ENCODE measurements around the gene QRICH1. TPM values are rescaled to one million over a fixed set of nuclear protein-coding genes. Genes with fewer than 3 reads are reported as not detected.
A peak's percentile ranks its signal among the peaks of the same experiment; 100 is the strongest.

QRICH1 gene
- polyA plus RNA-seq, 3 donors: 78.9 to 87.3 (median 82.2) TPM

DNA sequence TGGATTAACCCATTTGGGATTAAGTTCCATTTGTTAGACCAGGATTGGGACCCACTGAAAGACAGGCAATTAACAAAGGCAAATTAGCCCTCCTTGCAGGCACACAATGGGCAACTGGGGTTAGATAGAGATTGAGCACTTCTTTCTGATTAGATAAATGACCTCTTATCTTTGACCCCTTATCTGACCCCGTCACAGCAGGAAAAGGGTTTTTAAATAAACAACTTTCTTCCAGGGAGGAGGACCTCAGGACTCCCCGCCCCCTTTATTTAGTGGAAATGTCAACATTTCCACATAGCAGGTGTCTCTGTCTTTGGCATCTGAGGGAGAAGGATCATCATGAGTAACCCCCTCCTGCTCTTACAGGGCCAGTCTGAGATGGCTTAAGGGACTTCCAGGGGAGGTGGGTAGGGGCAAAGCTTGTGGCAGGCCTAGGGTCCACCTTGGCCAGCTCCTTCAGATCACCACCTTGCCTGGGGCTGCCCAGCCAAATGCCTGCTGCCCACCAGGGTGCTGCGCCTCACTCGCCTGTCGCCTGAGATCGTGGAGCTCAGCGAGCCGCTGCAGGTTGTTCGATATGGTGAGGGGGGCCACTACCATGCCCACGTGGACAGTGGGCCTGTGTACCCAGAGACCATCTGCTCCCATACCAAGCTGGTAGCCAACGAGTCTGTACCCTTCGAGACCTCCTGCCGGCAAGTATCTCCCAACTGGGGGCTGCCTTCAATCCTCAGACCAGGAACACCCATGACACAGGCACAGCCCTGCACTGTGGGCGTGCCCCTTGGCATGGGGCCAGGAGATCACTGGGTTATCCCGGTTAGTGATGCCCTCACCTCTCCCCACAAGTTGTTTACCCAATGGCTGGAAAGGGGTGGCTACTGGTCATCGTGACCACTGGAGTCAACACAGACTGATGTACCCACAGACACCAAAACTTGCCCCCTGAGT lies 89.2 kb downstream of the QRICH1 start:
- DNase-seq: no peak

DNA sequence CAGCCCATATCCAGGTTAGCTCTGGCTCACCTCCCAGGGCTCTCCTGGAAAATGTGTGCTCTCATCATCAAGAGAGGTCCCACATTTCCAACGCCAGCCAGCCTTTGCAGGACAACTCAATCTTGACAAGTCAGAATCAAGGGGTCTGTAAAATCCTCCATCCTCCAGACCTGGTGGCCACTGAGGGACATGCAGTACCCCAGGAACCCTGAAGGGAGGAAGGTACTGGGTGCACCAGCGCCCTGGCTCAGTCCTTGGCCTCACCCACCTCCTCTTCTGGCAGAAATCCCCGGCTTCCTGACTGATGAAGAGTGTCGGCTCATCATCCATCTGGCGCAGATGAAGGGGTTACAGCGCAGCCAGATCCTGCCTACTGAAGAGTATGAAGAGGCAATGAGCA lies 92.7 kb downstream of the QRICH1 start:
- no peak for DNase-seq

DNA sequence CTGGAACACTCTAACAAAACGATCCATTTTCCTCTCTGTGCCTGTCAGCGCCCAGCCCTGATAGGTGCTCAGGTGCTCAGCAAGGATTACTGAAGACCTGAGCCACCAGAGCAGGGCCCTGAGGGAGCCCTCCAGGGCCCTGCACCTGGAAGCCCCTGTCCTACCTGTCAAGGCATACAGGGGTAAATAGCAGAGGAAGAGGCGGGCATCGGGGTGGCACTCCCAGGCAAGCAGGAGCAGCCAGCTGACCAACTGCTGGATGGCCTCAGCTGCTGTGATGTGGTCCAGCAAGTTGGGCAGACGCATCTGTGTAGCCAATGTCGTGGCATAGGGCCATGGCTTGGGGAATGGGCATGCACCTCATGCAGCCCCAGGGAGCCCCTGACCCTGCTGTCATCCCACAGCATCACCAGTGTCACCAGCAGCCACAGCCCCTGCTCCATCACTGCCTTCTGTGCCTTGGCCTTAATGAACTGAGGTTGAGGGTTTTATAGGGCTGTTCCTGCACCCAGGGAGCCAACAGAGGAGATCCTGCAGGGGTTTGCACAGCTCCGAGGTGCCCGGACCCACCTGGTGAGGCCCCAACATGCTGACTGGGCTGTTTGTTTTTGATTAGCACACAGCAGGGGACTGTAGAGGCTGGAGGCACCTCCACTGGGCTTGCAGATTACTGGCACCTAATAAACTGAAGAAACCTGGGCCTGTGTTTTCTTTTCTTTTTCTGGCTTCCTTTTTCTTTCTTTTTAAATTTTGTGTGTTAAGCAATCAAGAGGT lies 94.6 kb downstream of the QRICH1 start:
- no peak for DNase-seq

DNA sequence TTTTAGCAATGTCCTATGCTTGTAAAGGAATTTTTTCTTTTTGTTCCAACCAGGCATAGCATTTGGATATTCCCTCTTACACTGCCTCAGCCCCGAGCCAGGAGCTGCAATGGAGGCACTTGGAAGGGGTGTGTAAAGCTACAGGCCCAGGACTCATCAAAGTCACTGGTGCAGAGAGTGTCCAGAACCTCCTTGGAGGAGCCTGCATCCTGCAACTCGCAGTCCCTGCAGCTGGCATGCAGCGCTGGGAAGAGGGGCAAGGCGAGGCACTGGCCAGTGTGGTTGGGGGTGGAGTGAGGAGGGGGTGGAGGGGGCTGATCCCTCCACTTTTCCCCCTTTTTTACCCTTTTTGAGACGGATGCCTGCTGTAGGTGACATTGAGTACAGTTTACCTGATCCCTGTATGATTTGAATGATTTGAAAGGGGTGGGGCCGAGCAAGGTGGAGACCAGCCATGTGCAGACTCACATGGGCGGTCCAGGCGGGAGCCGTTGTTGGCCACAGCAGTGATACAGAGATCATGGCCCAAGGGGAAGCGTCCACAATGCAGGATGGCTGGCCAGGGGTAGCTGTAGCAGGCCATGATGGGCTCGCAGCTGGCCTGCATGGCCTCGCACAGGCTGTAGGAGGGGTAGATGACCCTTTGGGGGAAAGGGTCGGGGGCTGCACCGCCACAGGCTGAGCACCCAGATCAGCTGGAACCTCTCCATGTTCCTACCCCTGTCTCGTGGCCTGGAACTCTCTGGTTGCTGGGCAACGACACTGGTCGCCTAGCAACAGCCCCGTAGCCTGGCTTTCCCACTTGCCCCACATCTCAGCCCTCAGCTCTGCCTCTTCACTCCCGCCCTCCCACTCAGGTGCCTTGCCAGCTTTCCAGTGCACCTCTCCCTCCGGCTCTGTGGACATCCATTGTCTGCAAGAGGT lies 95.9 kb downstream of the QRICH1 start:
- no peak for DNase-seq

DNA sequence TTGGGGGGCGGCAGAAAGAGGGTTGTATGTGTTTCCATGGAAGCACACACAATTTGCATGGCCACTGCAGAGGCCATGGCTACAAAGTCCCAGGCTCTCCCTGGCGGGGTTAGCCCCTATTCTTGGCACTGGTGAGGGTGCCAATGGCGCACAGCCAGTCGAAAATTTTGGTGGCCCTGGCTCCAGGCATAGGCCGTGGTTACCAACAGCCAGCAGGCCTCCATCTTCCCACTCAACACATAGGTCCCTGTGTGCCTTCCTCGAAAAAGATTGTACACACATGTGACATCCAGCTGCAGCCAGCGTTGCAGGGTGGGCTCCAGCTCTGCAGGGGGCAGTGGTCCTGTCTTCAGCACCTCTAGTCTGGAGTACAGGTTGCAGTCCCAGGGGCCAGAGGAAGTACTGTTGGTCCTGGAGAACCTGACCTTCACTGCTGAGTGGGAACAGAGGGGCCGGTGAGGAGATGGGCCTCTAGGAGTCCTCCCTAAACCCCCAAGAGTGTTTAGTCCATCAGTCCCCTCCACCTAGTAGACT lies 96.7 kb downstream of the QRICH1 start:
- DNase-seq: no peak

DNA sequence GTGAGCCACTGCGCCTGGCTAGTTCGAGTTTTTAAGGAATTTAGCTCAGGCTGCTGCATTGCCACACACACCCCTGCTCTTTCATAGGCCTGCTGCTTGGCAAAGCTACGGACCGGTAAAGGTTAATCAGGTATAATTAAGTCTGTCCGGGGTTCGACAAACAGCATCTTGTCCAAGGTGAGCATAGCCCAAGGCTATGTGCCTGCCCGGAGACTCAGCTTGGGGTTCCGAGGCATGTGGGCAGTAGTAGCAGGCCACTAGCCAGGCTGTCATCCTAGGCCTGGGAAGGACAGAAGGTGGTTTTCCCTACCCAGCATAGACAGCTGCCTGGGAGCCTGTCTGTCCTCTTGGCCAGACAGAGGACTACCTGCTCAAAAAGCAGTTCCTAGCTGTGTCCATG lies 97.2 kb downstream of the QRICH1 start:
- DNase-seq: no peak

DNA sequence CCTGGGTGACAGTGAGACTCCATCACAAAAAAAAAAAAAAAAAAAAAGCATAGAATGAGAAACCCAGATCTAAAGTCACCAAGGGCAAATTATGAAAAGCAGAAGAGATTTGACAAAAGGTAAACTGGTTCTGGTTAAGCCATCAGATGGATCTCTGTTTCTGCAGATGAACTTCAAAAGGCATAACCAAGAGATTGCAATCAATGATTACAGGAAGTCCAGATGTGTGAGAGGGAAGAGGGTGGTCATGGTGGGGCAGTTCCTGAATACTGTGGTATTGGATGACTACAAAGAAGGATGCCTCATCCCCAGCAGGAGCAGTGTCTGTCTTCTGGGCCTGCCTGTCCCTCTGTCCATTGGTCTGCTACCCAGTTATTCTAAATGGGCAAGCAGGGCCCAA lies 100.0 kb downstream of the QRICH1 start:
- no peak for DNase-seq

DNA sequence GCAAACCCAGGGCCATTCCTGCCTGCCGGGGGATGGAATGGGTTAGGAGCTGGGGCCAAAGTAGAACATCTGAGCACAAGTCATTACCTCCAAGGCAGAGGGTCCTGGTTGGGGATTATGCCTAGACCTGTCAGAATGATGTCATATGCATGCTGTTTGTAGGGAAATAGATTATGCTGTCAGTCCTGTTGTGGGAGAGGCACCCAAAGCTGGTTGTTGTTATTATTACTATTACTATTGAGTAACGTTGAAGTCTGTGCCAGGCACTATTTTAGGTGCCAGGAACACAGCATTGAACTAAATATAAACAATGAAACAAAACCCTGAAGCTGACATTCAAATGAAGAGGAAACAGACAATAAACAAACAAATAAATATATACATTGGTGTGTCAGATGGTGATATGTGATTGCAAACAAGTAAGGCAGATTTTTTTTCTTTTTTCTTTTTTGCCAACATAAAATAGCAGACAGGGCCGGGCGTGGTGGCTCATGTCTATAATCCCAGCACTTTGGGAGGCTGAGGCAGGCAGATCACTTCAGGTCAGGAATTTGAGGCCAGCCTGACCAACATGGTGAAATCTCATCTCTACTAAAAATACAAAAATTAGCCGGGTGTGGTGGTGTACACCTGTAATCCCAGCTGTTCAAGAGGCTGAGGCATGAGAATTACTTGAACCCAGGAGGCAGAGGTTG lies 101.9 kb downstream of the QRICH1 start:
- no peak for DNase-seq

DNA sequence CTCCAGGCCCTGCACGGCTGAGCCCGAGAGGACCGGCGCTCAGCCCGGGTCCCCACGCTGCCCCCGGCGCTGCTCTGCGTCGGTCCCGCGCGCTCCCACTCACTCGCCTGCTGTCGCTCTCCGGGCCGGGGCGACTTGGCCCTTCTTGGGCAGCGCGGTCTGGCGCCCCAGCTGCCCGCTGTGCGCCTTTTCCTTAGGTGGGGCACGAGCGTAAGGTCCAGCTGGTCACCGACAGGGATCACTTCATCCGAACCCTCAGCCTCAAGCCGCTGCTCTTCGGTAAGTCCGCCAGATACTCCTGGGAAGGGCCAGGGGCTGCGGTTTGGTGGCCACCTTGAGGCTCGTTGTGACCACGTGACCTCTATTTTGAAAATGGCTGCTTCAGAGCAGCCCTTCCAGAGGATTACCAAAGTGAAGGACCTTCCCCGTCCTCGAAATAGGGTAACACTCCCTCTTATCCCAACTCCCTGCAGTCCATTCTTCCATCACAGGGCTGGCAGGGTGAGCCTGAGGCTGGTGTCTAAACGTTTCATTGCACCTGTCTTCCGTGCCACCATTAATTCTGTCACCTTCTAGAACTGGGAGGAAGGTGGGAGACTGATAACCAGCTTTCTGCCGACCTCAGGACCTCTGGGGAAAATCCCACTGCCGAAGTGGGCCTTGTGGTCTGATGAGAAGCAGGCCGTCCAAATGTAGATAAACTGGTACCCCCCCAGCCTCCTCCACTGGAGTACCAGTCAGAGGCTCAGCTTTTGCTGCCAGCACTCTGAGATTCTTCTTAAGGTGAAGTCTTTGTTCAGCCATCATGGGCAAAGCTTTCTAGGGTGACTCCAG lies 103.0 kb downstream of the QRICH1 start:
- peak; percentile 16 for DNase-seq

DNA sequence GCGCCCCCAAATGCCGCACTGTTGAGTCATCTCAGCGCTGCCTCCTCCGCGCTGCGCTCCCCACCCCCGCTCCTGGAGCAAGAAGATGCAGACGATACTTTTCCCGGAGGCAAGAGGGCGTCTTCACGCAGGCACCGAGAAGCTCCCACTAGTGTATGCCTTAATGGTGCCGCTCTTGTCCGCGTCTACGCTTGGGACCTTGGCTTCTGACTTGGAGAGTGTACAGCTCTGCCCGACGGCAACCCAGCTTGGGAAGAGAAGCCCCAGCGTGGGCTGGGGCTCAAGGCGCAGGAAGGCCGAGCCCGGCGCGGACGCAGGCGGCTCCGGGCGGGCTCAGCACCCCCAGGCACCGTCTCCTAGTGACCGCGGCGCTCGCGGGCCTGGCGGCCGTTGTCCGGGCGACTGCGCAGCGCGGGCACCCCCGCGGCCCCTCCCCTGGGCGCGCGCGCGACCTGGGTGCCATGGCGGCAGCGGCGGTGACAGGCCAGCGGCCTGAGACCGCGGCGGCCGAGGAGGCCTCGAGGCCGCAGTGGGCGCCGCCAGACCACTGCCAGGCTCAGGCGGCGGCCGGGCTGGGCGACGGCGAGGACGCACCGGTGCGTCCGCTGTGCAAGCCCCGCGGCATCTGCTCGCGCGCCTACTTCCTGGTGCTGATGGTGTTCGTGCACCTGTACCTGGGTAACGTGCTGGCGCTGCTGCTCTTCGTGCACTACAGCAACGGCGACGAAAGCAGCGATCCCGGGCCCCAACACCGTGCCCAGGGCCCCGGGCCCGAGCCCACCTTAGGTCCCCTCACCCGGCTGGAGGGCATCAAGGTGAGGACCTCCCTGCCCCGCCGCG lies 103.9 kb downstream of the QRICH1 start, which contains the start of gene P4HTM:
Gene P4HTM (plus strand): TSS at position 446 of the 840 bp plus-strand sequence. CDS start 16 bp downstream, at position 462.
- DNase-seq: peak; percentile 88

DNA sequence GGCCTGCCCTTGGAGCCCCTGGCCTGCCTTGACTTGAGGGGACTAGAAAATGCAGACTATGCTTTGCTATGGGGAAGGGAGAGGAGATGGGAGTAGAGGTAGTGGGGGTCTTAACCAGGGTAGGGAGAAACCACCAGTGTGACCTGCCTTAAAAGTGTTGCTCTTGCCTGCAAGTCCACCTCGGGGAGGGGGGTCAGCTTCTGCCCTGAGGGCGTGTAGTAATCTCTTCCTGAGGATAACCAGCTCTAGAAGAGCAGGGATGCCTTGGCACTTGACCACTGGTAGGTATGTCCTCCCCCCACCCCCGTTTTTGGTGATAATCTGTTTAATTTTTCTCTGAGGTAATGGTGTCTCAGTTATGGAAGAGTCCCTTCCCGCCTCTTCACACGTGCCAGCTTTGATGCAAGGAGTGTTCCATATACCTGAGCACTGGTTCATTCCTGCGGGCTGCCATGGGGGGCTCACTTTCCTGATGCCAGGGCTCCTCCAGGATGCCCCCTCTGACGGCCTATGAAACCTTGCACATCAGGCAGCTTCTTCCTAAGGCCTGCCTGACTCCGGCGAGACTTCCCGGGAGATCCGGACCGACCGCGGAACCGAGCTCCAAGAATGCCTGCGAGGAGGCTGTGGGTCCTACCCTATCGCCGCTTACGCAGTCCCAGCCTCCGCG lies 104.6 kb downstream of the QRICH1 start:
- DNase-seq: no peak

DNA sequence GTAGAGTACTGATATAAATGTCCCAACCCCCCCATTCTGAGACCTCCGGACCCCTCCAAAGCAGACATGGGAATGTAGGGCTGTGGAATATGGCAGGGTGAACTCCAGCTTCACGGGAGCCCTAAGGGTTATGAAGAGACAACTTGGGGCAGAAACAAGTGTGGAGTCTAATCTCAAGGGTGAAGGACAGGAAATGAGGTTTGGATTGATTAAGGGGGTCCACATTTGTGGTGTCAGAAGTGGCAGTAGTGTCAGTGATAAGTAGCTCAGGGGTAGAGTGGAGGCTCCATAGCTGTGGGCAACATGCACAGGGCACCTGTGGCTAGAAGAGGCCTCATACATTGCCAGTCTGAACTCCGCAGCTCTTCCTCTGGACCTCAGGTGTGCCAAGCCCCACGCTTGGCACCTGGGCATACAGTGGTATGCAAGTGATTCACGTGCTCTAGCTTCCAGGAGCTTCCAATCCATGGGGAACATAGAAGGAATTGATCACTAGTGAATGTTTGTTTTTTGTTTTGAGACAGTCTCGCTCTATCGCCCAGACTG lies 108.0 kb downstream of the QRICH1 start:
- DNase-seq: no peak

DNA sequence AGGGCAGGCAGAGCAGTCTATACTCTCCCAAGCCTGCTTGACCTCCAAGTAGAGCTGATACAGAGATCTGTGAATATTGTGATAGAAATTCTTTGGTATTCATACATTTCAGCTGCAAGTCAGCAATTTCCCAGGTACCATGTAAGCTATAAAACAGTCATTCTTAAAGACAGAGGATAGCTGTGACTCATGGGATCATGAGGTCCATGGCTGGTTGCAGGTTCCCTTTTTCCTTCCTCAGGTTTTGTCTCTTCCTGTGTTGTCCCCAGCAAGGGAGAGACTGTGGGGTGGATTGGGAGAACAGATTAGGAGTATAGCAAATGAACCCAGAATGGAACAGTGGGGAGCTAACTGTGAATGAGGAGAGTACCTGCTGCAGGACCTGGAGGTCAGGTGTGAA lies 109.2 kb downstream of the QRICH1 start:
- DNase-seq: no peak

DNA sequence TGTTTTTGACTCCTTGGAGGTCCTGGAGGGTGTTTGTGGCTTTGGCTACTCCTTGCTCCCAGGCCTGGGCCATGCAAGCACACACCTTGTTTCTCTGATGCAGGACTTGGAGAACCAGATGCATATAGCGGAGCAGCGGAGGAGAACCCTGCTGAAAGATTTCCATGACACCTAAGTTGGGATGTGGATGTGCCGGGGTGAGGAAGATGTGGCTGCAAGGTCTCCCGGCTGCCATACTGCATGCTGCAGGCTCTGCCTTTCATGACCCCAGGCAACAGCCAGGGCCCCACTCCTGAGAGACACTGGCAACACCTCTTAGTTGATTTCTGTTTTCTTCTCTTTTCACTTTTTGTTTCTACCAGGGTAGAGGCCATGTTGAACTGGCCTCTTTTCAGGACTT lies 110.8 kb downstream of the QRICH1 start:
- DNase-seq: no peak

DNA sequence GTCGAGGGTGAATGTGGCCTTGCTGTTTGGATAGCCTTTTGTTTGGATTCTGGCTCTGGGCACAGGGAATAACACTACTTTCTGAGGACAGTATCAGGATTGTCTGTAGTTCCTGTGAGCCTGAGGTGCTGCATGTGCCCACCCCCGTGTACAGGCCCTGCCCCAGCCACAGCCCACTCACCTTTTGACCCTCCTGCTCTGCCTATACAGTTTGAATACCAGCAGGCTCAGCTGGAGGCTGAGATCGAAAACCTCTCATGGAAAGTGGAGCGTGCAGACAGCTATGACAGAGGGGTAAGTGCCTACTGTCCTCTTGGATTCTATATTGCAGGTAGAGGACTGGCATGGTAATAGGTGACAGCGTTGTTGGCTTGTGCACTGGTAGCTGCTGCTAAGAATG lies 111.2 kb downstream of the QRICH1 start:
- no peak for DNase-seq

DNA sequence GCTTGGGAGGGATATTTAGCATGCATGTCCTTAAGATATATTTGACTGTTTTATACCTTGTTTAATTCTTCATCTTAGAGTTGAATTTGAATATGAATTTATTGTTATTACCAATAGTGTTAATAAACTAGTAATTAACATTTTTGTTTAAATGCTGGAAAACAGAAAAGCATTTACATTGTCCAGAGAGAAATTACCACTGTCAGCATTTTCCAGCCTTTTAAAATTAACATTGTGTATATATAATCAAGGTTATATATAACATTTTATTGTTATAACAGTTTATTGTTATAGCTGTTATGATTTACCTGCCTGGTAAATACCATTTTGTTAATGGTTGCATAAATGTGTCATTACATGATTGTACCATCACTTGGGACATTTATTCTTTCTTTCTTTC lies 111.9 kb downstream of the QRICH1 start:
- no peak for DNase-seq

DNA sequence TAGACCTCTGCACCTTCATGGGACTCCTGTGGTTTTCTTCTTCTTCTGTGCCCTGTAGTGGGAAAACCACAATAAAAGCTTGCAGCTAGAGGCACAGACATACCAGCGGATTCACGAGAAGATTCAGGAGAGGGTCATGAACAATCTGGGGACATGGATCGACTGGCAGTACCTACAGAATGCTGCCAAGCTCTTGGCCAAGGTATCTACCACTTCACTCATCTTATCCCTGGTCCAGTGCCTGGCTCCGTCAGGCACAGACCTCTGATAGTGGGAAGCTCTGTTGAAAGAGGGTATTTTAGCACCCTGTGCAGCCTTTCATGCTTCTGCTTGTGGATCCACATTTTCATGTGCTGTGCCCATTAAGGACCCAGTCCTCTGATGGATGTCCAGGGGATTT lies 113.6 kb downstream of the QRICH1 start:
- DNase-seq: no peak
